AG04449 (cell line): ENCODE data around the gene MAST2.

ENCODE experiments used
- CTCF ChIA-PET: fragments of 350-600 bp; formaldehyde crosslinking; extraction: SDS; loops from one replicate; lab custom pipeline; 2021; ENCODE audit warnings: antibody characterized with exemption; lab: Yijun Ruan, JAX
- POLR2A ChIA-PET: fragments of 400-600, 350-600 bp; formaldehyde crosslinking; extraction: SDS; loops from one replicate; lab custom pipeline; 2020; ENCODE audit warnings: antibody characterized with exemption, inconsistent platforms; lab: Yijun Ruan, JAX
- DNase-seq: peaks from one replicate; pipeline ENCODE4 v3.0.0-alpha.2; 2010; ENCODE audit warnings: low read depth, low spot score
- H3K4me3 ChIP-seq: 2 replicates; pipeline ENCODE4 v1.5.1; 2011; ENCODE audit warnings: low read depth, mild to moderate bottlenecking, control low read depth, low read length
- TF ChIP-seq, protein P1 (sequence below): IDR thresholded peaks from one replicate; pipeline ENCODE4 v1.5.1; 2011; ENCODE audit warnings: mild to moderate bottlenecking, moderate library complexity, low read length, control low read depth, inconsistent platforms; ENCODE audit not compliant: insufficient read depth; ENCODE audit errors: missing control alignments

MAST2 gene

GRCh38 chr1:45820788-45821187 is 17.4 kb downstream of the MAST2 start:
- ChIA-PET POLR2A (no interaction called here), CTCF (no interaction called here)
- DNase-seq = no peak
- H3K4me3 ChIP-seq = no peak overlapping the region
- TF ChIP-seq, protein P1, sequence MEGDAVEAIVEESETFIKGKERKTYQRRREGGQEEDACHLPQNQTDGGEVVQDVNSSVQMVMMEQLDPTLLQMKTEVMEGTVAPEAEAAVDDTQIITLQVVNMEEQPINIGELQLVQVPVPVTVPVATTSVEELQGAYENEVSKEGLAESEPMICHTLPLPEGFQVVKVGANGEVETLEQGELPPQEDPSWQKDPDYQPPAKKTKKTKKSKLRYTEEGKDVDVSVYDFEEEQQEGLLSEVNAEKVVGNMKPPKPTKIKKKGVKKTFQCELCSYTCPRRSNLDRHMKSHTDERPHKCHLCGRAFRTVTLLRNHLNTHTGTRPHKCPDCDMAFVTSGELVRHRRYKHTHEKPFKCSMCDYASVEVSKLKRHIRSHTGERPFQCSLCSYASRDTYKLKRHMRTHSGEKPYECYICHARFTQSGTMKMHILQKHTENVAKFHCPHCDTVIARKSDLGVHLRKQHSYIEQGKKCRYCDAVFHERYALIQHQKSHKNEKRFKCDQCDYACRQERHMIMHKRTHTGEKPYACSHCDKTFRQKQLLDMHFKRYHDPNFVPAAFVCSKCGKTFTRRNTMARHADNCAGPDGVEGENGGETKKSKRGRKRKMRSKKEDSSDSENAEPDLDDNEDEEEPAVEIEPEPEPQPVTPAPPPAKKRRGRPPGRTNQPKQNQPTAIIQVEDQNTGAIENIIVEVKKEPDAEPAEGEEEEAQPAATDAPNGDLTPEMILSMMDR = no peak

GRCh38 chr1:45822644-45823043 is 19.2 kb downstream of the MAST2 start:
- POLR2A ChIA-PET = no interaction called here
- H3K4me3 ChIP-seq = no peak overlapping the region
- DNase-seq = no peak
- CTCF ChIA-PET = no interaction called here
- TF ChIP-seq, protein P1 = no peak

DNA sequence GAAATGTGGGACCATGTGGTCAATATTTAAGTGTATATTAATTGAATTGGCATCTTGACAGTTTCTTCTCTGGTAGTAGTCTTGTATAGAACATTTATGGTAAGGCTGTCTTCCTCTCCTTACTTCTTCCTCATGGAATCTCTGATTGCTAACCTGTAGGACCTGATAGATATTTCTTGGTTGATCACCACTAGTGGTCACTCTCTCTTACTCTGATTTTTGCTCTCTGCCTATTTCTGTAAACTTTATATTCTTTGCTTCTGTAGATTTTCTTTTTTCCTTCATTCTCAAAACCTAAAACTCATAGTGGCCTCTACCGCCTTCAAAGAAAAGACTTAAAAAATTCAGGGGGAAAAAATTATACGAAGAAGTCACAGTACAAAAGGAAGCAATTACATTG is 21.2 kb downstream of the MAST2 start:
- ChIA-PET CTCF (no interaction called here), POLR2A (no interaction called here)
- TF ChIP-seq, protein P1 = no peak
- no peak for DNase-seq
- no peak overlapping the region for H3K4me3 ChIP-seq

DNA sequence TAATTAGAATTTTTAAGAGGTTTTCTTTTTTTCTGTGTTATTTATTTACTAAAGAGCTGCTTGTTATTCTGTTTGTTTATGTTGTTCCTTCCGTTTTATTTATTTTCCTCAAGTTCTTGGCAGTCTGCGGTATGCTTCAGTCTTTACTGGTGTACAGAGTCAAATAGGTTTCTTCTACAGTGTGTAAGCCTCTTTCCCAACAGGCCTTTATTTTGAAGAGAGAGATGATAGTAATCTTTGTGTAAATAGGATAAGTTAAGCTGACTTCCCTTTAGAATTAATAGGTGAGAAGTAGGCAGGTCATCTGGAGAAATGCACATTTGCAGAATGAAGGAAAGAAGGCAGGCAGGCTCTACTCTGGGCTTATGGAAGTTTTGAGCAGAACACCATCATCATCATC is 23.8 kb downstream of the MAST2 start:
- TF ChIP-seq, protein P1 = no peak
- ChIA-PET CTCF (interaction anchor here (1.0 to 1.8 kb wide), 2 partner anchors 13 to 17 kb away, joined by 3 to 5 read pairs; no protein-coding TSS in a partner anchor), POLR2A (no interaction called here)
- no peak overlapping the region for H3K4me3 ChIP-seq
- DNase-seq = no peak

DNA sequence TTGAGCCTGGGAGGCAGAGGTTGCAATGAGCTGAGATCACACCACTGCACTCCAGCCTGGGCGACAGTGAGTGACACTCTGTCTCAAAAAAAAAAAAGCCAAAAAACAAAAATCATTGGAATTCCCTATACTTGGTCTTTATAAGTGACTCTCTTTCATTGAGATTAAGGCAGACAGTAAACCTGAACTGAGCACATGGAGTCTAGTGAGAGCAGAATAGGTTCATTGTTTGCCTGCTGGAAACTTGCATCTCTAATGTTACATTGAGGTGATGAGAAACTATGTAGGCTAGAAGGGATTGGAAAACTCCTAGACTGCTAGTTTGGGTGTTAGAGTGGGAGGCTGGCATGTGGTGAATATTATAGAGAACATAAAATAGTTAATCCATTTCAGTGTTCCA is 25.4 kb downstream of the MAST2 start:
- TF ChIP-seq, protein P1 = no peak
- no peak for DNase-seq
- no peak overlapping the region for H3K4me3 ChIP-seq
- ChIA-PET POLR2A (no interaction called here), CTCF (no interaction called here)

GRCh38 chr1:45833361-45833760 is 29.9 kb downstream of the MAST2 start:
- TF ChIP-seq, protein P1 = no peak
- no peak for DNase-seq
- POLR2A ChIA-PET = no interaction called here
- no peak overlapping the region for H3K4me3 ChIP-seq
- CTCF ChIA-PET = no interaction called here
